ENCODE measurements around the gene TTC23.

- TF ChIP-seq CTCF (conservative IDR thresholded peaks at IDR 0.05; ENCODE audit: low read length) (no peak), EZH2phosphoT487 (IDR thresholded peaks at IDR 0.05; ENCODE audit: borderline replicate concordance, low read depth, low read length) (no peak)
Measured at GRCh38 chr15:99099661-99100060, 149.7 kb downstream of the TTC23 start.
